ENCODE measurements around the gene TCP11L2.

TCP11L2 gene

DNA sequence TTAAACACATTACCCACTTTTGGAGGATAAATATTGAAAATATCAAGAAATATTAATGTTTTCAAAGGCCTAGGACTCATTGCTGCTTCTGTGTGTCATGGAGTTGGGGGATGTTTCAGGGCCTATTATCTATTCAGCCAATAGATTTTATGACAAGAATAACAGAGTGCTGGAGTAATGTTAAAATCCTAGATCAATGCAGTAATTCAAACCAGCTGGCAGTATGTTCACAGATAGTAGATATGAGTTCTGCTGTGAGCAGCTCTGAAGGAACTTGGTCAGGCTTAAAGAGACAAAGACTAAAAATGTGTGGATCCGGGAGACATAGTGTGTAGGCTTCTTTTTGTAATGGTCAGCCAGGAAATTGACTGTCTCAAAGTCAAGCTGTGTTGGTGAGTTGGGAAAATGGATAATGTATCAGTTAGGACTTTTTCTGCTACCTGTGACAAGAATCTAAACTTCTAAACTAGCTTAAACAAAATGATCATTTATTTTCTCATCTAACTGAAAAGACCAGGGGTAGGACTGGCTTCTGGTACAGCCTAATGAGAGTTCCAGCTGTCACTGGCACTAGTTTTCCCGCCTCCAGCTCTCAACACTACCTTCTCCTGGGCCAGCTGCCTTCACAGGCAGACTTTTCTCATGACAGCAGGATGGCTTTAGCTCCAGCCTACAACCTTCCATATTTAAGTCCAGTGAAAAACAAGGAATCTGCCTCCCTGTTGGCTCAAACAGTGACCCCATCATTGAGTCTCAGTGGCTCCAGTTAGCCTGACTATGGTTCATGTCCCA lies 38.7 kb downstream of the TCP11L2 start:
- TF ChIP-seq, protein P1, sequence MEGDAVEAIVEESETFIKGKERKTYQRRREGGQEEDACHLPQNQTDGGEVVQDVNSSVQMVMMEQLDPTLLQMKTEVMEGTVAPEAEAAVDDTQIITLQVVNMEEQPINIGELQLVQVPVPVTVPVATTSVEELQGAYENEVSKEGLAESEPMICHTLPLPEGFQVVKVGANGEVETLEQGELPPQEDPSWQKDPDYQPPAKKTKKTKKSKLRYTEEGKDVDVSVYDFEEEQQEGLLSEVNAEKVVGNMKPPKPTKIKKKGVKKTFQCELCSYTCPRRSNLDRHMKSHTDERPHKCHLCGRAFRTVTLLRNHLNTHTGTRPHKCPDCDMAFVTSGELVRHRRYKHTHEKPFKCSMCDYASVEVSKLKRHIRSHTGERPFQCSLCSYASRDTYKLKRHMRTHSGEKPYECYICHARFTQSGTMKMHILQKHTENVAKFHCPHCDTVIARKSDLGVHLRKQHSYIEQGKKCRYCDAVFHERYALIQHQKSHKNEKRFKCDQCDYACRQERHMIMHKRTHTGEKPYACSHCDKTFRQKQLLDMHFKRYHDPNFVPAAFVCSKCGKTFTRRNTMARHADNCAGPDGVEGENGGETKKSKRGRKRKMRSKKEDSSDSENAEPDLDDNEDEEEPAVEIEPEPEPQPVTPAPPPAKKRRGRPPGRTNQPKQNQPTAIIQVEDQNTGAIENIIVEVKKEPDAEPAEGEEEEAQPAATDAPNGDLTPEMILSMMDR (IDR thresholded peaks at IDR 0.05): no peak

DNA sequence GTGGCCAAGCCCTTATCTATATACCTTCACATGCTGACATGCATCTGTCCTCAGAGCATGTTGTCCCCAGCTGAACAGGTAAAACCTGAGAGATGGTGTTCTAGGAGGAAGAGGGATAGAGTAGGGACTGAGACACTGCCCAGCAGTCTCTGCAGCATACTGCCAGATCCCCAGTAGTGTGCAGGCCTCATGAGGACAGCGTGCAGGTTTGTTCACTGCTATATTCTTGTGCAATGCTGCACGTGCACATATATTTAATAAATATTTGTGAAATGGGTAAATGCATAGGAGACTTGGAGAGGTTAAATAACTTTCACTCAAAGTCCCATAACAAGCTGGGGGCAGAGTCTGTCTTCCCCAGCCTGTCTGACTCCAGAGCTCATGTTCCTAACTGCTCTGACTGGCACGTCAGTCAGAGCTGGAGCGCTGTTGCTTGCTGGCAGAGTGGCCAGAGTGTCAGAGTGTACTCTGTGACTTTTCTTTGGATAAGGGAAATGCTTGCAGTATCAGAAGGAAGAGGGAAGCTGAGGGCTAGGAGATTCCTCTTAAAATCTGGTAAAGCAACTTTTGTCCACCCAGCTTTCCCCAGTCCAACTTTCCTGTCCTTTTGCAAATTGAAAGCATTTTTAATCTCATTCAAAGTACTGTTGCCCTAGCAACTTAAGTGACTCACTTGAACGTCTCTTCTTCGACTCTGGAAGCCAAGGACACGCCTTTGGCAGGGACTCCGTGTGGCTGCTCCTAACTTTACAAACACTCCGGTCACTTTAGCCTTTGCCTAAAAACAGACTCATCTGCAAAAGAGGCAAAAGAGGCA lies 40.1 kb downstream of the TCP11L2 start:
- TF ChIP-seq, protein P1 (IDR thresholded peaks at IDR 0.05): no peak

- TF ChIP-seq, protein P1 (IDR thresholded peaks at IDR 0.05): no peak
Measured at GRCh38 chr12:106343214-106343528, 40.6 kb downstream of the TCP11L2 start.

GRCh38 chr12:106344131-106344530 lies 41.6 kb downstream of the TCP11L2 start:
- TF ChIP-seq, protein P1 (IDR thresholded peaks at IDR 0.05): no peak

DNA sequence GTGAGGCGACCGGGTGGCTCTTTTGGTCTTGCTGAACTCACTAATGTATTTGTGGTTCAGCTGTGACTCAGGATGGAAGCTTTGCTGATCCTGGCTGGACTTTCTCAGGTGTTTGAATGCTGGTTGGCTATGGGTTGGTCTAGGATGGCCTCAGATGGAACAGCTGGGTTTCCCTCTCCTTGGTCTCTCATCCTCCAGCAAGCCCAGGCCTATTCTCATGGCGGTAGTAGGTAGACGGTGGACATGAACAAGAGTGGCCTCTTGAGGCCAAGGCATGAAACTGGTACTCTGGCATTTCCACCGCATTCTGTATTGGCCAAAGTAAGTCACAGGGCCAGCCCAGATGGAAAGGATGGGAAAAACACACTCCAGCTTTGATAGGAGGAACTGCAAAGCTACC lies 43.2 kb downstream of the TCP11L2 start:
- TF ChIP-seq, protein P1 (IDR thresholded peaks at IDR 0.05): peak; percentile 40; the same call in 1 of the 2 replicates

DNA sequence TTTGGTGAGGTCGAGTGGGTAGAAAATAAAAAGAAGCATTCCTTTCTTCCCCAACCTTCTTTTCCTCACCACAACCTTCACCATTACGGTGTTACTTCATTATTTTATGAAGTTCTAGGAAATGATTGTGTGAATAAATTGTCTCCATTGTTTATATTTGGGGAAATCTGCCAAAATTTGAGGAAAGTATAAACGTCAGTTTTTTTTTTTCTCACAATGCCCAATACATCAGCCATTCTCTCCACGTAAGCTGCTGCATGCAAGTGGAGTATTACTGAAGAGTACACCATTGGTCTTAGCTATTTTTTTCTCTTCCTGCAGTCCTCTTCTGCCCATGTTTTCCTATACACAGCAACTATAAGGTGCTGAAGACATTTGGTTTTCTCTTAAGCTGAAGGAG lies 45.9 kb downstream of the TCP11L2 start:
- TF ChIP-seq, protein P1 (IDR thresholded peaks at IDR 0.05): no peak

DNA sequence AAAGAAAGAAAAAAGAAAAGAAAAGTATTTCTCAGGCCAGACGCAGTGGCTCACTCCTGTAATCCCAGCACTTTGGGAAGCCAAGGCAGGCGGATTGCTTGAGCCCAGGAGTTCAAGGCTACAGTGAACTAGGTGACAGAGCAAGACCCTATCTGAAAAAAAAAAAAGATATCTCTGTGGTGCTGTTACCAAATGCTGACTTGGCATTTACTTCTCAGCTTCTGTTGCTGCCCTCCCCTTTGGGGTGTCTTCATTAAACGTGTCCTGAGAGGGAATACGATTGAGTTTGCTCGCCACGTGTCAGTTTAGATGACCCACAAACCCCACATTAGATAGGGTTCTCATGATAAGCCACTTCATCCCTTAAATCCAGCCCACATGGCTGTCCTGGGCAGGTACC lies 50.6 kb downstream of the TCP11L2 start:
- TF ChIP-seq, protein P1 (IDR thresholded peaks at IDR 0.05): no peak
